GM21825 (cell line): ENCODE measurements around the gene BMP7.
"Not testable (repeated sequence)": the region's sequence is repeated elsewhere in the genome, so short reads cannot be mapped to it uniquely, and the experiment has no call there.

ENCODE experiments used
- ATAC-seq: cut with Tn5 transposase; IDR thresholded peaks from one replicate; pipeline ENCODE4 v1.9.1; 2021; ENCODE audit warnings: mild to moderate bottlenecking, moderate library complexity; ENCODE audit not compliant: unreplicated experiment

BMP7 gene

DNA sequence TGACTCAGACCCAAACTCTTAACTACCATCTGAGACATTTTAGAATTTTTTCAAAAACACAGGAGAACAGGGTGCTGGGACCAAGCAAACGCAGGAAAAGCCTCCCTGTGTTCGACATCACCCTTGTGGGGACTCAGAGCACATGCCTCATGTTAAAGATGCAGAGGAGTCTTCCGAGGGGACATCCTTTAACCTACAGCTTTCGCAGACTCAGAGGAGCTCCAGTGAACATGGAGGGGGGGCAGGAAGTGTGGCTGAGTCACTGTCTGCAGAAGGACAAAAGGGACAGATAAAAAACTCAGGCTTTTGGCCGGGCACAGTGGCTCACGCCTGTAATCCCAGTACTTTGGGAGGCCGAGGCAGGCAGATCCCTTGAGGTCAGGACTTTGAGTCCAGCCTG, 15.1 kb downstream of the BMP7 start:
- no peak for ATAC-seq

DNA sequence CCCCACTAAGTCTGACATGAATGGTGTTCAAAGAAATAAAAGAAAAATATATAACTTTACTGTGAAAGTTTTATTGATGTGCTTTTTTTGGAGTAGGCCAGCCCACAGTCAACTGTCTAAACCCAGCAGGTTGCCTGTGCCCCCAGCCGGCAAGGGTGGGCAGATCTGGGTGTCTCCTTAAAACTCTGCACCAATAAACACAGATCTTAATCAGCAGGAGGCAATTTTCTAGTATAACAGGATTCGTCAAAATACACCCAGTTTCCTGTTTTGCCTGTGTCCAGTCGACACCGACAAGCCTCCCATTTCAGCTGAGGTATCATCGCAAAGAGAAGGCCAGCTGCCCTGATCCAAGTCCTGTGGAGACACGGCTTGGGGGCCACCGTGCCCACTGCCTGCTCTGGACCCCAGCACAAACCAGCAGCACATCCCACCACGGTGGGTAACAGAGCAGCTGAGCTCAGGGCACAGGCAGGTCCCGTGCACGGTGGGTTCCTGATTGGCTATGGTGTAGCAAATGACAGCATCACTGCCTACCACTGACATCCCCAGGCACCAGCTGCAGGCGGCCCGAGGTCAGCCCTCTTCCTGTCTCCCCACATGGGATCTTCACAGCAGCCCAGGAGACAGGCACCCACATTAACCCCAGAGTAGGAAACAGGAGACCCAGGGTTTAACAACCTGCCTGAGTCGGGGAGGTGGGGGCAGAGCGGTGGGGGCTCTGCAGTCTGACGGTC, 15.7 kb downstream of the BMP7 start:
- no peak for ATAC-seq

DNA sequence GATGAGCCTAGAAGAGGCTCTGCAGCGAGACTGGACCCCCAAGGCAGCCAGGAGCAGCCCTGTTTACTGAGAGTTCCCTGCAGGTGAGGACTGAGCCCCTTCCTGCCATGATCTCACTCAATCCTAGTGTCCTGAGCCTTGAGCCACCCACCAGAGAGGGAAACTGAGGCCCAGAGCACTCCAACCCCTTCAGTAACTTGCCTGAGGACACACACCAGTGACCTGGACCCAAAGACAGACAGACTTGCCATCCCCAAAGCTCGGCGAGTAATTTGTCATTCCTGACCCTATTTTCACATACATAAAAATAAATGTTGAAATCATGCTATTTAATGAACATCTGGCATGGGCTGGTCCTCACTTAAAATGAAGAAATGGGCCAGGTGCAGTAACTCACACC, 16.7 kb downstream of the BMP7 start:
- ATAC-seq: no peak

- no peak for ATAC-seq
These were observed 17.4 kb downstream of the BMP7 start for GRCh38 chr20:57249073-57249472.

- ATAC-seq: no peak
These were observed 18.2 kb downstream of the BMP7 start for GRCh38 chr20:57248132-57248797.

- no peak for ATAC-seq
These were observed 19.0 kb downstream of the BMP7 start for GRCh38 chr20:57247292-57247965.

GRCh38 chr20:57245997-57246396, 20.4 kb downstream of the BMP7 start:
- ATAC-seq: no peak

- no peak for ATAC-seq
These were observed 21.7 kb downstream of the BMP7 start for GRCh38 chr20:57244627-57245214.

DNA sequence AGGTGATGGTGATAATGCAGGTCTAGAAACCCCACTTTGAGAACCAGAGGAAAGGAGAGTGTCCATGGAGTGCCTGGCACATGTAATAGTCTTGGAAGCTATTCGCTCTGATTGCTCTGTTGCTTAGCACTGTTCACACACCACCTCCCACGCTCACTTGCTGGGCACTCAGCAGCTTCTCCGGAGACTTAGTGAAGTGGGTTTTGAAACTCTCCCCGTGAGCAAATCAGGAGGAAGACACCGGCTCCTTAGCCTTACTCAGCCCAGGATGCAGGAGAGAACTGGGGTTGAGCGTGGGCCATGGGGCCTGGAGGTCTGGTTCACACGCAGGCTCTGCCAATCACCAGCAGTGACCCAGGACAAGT, 22.2 kb downstream of the BMP7 start:
- no peak for ATAC-seq

GRCh38 chr20:57243480-57244220, 22.8 kb downstream of the BMP7 start:
- ATAC-seq: no peak

GRCh38 chr20:57242414-57242813, 24.0 kb downstream of the BMP7 start:
- ATAC-seq: no peak

- no peak for ATAC-seq
These were observed 25.0 kb downstream of the BMP7 start for GRCh38 chr20:57241363-57241991.

- ATAC-seq: no peak
These were observed 25.7 kb downstream of the BMP7 start for GRCh38 chr20:57240581-57241362.

DNA sequence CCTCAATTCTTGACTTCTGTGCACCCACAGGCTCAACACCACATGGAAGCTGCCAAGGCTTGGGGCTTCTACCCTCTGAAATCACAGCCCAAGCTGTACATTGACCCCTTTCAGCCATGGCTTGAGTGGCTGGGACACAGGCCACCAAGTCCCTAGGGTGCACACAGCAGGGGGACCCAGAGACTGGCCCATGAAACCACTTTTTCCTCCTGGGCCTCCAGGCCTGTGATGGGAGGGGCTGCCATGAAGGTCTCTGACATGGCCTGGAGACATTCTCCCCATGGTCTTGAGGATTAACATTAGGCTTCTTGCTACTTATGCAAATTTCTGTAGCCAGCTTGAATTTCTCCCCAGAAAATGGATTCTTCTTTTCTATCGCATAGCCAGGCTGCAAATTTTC, 26.7 kb downstream of the BMP7 start:
- not testable (repeated sequence) for ATAC-seq

DNA sequence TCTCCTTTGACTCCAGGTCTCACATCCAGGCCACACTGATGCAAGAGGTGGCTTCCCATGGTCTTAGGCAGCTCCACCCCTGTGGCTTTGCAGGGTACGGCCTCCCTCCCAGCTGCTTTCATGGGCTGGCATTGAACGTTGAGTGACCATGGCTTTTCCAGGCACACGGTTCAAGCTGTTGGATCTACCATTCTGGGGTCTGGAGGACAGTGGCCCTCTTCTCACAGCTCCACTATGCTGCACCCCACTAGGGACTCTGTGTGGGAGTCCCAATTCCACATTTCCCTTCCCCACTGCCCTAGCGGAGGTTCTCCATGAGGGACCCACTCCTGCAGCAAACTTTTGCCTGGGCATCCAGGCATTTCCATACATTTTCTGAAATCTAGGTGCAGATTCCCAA, 27.1 kb downstream of the BMP7 start:
- ATAC-seq: not testable (repeated sequence)

- no peak for ATAC-seq
These were observed 28.4 kb downstream of the BMP7 start for GRCh38 chr20:57238089-57238488.

- ATAC-seq: no peak
These were observed 28.9 kb downstream of the BMP7 start for GRCh38 chr20:57237585-57237953.

- ATAC-seq: no peak
These were observed 29.4 kb downstream of the BMP7 start for GRCh38 chr20:57236813-57237584.
